SU-DHL-6 (cell line): ENCODE data around the gene ARHGAP22.

Source experiments
- CTCF ChIP-seq: fragments of 200-600 bp; sonication (generic); IDR thresholded peaks from one replicate; pipeline ENCODE4 v1.5.1; 2017; ENCODE audit warnings: antibody characterized with exemption, mild to moderate bottlenecking, low read length, moderate library complexity; ENCODE audit not compliant: insufficient read depth, poor library complexity, severe bottlenecking
- EZH2phosphoT487 ChIP-seq: fragments of 200-600 bp; sonication (generic), shearing (Covaris generic); conservative IDR thresholded peaks from 2 replicates; pipeline ENCODE4 v1.6.1; 2018; ENCODE audit warnings: mild to moderate bottlenecking, antibody characterized with exemption, low read length, moderate library complexity, mixed read lengths

GRCh38 chr10:48400129-48400849 is 204.6 kb downstream of the ARHGAP22 start:
- no peak for TF ChIP-seq CTCF
- no peak for TF ChIP-seq EZH2phosphoT487
